SU-DHL-6 (cell line): ENCODE measurements around the gene ALCAM.

ENCODE experiments used
- H2AFZ ChIP-seq: fragments of 200-600 bp; sonication (generic); 2 replicates; pipeline ENCODE4 v1.6.1; 2014; ENCODE audit warnings: low read depth, mild to moderate bottlenecking, moderate library complexity, mixed read lengths, antibody characterized with exemption, low read length; ENCODE audit not compliant: severe bottlenecking
- H3F3A ChIP-seq: fragments of 200-600 bp; shearing (Covaris generic); 2 replicates; pipeline ENCODE4 v1.6.0; 2016; ENCODE audit warnings: antibody characterized with exemption, mild to moderate bottlenecking; ENCODE audit not compliant: insufficient read depth
- H3K27ac ChIP-seq: fragments of 200-600 bp; sonication (generic); 2 replicates; pipeline ENCODE4 v1.5.1; 2016; ENCODE audit warnings: low read depth, mild to moderate bottlenecking, low read length, moderate library complexity, mixed read lengths
- H3K27me3 ChIP-seq: fragments of 200-600 bp; sonication (generic), shearing (Covaris generic); 2 replicates; pipeline ENCODE4 v1.6.0; 2014; ENCODE audit warnings: mild to moderate bottlenecking, low read length
- H3K36me3 ChIP-seq: fragments of 200-600 bp; sonication (generic); 2 replicates; pipeline ENCODE4 v1.6.1; 2014; ENCODE audit warnings: mild to moderate bottlenecking, low read length, mixed read lengths
- H3K4me2 ChIP-seq: fragments of 300-600, 200-600 bp; shearing (Covaris generic), sonication (generic); 2 replicates; pipeline ENCODE4 v1.6.0; 2014; ENCODE audit warnings: low read length, low read depth, mild to moderate bottlenecking; ENCODE audit not compliant: poor library complexity, severe bottlenecking
- H3K4me3 ChIP-seq: fragments of 200-600 bp; sonication (generic); 2 replicates; pipeline ENCODE4 v1.5.1; 2014; ENCODE audit warnings: antibody characterized with exemption, low read length, mild to moderate bottlenecking, mixed read lengths; ENCODE audit not compliant: insufficient read depth, poor library complexity, severe bottlenecking
- H3K79me2 ChIP-seq: fragments of 200-600 bp; sonication (generic); 2 replicates; pipeline ENCODE4 v1.6.1; 2014; ENCODE audit warnings: mild to moderate bottlenecking, low read length, moderate library complexity; ENCODE audit not compliant: insufficient read depth
- H3K9ac ChIP-seq: fragments of 200-600 bp; sonication (generic); 2 replicates; pipeline ENCODE4 v1.7.0; 2014; ENCODE audit warnings: mild to moderate bottlenecking, low read length
- H3K9me2 ChIP-seq: fragments of 200-600 bp; sonication (generic); replicated peaks from 2 replicates; pipeline ENCODE4 v1.6.1; 2014; ENCODE audit warnings: low read length; ENCODE audit not compliant: insufficient read depth
- H3K9me3 ChIP-seq: fragments of 200-600 bp; sonication (generic); 2 replicates; pipeline ENCODE4 v1.6.1; 2014; ENCODE audit warnings: low read length, mixed read lengths; ENCODE audit not compliant: insufficient read depth
- H4K20me1 ChIP-seq: fragments of 200-600 bp; sonication (generic); 2 replicates; pipeline ENCODE4 v1.6.1; 2014; ENCODE audit warnings: low read depth, mild to moderate bottlenecking, antibody characterized with exemption, low read length, moderate library complexity, mixed read lengths
- CTCF ChIP-seq: fragments of 200-600 bp; sonication (generic); IDR thresholded peaks from one replicate; pipeline ENCODE4 v1.5.1; 2017; ENCODE audit warnings: antibody characterized with exemption, mild to moderate bottlenecking, low read length, moderate library complexity; ENCODE audit not compliant: insufficient read depth, poor library complexity, severe bottlenecking
- EZH2phosphoT487 ChIP-seq: fragments of 200-600 bp; sonication (generic), shearing (Covaris generic); conservative IDR thresholded peaks from 2 replicates; pipeline ENCODE4 v1.6.1; 2018; ENCODE audit warnings: mild to moderate bottlenecking, antibody characterized with exemption, low read length, moderate library complexity, mixed read lengths

Gene ALCAM

GRCh38 chr3:105497386-105497785 is 130.7 kb downstream of the ALCAM start:
- TF ChIP-seq CTCF (no peak), EZH2phosphoT487 (no peak)
- Histone ChIP-seq H3K27ac (no peak overlapping the region), H3K27me3 (no peaks in the 10 kb centered on the region), H3F3A (no peaks in the 10 kb centered on the region; the same call in 1 of the 2 replicates), H3K36me3 (no peaks in the 10 kb centered on the region), H4K20me1 (peaks cover 4% of the 10 kb centered on the region; the same call in 1 of the 2 replicates), H3K79me2 (peaks cover 19% of the 10 kb centered on the region), H2AFZ (no peak overlapping the region), H3K4me2 (no peak overlapping the region), H3K9ac (no peak overlapping the region), H3K9me2 (no peaks in the 10 kb centered on the region), H3K4me3 (no peak overlapping the region), H3K9me3 (no peaks in the 10 kb centered on the region)

GRCh38 chr3:105499961-105500360 is 133.3 kb downstream of the ALCAM start:
- H2AFZ ChIP-seq: no peak overlapping the region
- no peaks in the 10 kb centered on the region for H3K9me2 ChIP-seq
- TF ChIP-seq EZH2phosphoT487 (no peak), CTCF (no peak)

GRCh38 chr3:105502333-105502732 is 135.6 kb downstream of the ALCAM start:
- no peaks in the 10 kb centered on the region for H3K36me3 ChIP-seq
- H3K4me3 ChIP-seq: no peak overlapping the region
- H3K79me2 ChIP-seq: peaks cover 27% of the 10 kb centered on the region
- no peaks in the 10 kb centered on the region for H3K27me3 ChIP-seq
- H3F3A ChIP-seq: no peaks in the 10 kb centered on the region
- no peaks in the 10 kb centered on the region for H3K9me2 ChIP-seq
- TF ChIP-seq CTCF (no peak), EZH2phosphoT487 (no peak)
- H2AFZ ChIP-seq: no peak overlapping the region
- H3K9me3 ChIP-seq: no peaks in the 10 kb centered on the region
- peaks cover 4% of the 10 kb centered on the region; the same call in 1 of the 2 replicates for H4K20me1 ChIP-seq
- H3K27ac ChIP-seq: no peak overlapping the region
- H3K4me2 ChIP-seq: no peak overlapping the region
- no peak overlapping the region for H3K9ac ChIP-seq

More at GRCh38 chr3:105499961-105500360, 133.3 kb downstream of the ALCAM start:
- H3K9ac ChIP-seq: no peak overlapping the region
- no peaks in the 10 kb centered on the region for H3K36me3 ChIP-seq
- H3K27ac ChIP-seq: no peak overlapping the region
- peaks cover 4% of the 10 kb centered on the region; the same call in 1 of the 2 replicates for H4K20me1 ChIP-seq
- H3K79me2 ChIP-seq: peaks cover 25% of the 10 kb centered on the region
- H3F3A ChIP-seq: no peaks in the 10 kb centered on the region
- no peak overlapping the region for H3K4me3 ChIP-seq
- H3K4me2 ChIP-seq: no peak overlapping the region
- no peaks in the 10 kb centered on the region for H3K9me3 ChIP-seq
- no peaks in the 10 kb centered on the region for H3K27me3 ChIP-seq
